GM23248 (cell line): ENCODE measurements around the gene ANKRD13C. TPM values are rescaled to one million over a fixed set of nuclear protein-coding genes. Genes with fewer than 3 reads are reported as not detected.
A peak's percentile ranks its signal among the peaks of the same experiment; 100 is the strongest.

Experiments used
- DNase-seq: peaks from one replicate; pipeline ENCODE4 v3.0.0-alpha.2; 2015
- H2AFZ ChIP-seq: fragments of 200-600 bp; sonication (generic); 2 replicates; pipeline ENCODE4 v1.6.1; 2016; ENCODE audit warnings: antibody characterized with exemption
- H3F3A ChIP-seq: fragments of 200-600 bp; sonication (generic); 2 replicates; pipeline ENCODE4 v1.6.1; 2016; ENCODE audit warnings: mild to moderate bottlenecking, antibody characterized with exemption, mixed run types; ENCODE audit not compliant: insufficient read depth
- H3K27ac ChIP-seq: fragments of 200-600 bp; sonication (generic); 2 replicates; pipeline ENCODE4 v1.5.1; 2016; ENCODE audit warnings: mild to moderate bottlenecking
- H3K27me3 ChIP-seq: fragments of 200-600 bp; sonication (generic); replicated peaks from 2 replicates; pipeline ENCODE4 v1.6.1; 2016; ENCODE audit warnings: mild to moderate bottlenecking; ENCODE audit not compliant: insufficient read depth
- H3K36me3 ChIP-seq: fragments of 200-600 bp; sonication (generic); 2 replicates; pipeline ENCODE4 v1.6.1; 2016; ENCODE audit warnings: low read depth, mild to moderate bottlenecking
- H3K4me1 ChIP-seq: fragments of 200-600 bp; sonication (generic); 2 replicates; pipeline ENCODE4 v1.6.1; 2016; ENCODE audit warnings: mild to moderate bottlenecking; ENCODE audit not compliant: insufficient read depth
- H3K4me2 ChIP-seq: fragments of 200-600 bp; sonication (generic); one replicate; pipeline ENCODE4 v1.6.1; 2016; ENCODE audit warnings: mild to moderate bottlenecking; ENCODE audit not compliant: unreplicated experiment
- H3K4me3 ChIP-seq: fragments of 200-600 bp; sonication (generic); 2 replicates; pipeline ENCODE4 v1.5.1; 2016; ENCODE audit warnings: mild to moderate bottlenecking
- H3K79me2 ChIP-seq: fragments of 200-600 bp; sonication (generic); 2 replicates; pipeline ENCODE4 v1.6.1; 2016; ENCODE audit warnings: mild to moderate bottlenecking; ENCODE audit not compliant: insufficient read depth
- H3K9ac ChIP-seq: fragments of 200-600 bp; sonication (generic); 2 replicates; pipeline ENCODE4 v1.6.1; 2016; ENCODE audit warnings: mild to moderate bottlenecking
- H3K9me2 ChIP-seq: fragments of 200-600 bp; sonication (generic); 2 replicates; pipeline ENCODE4 v1.6.1; 2016; ENCODE audit warnings: mixed run types, mild to moderate bottlenecking, moderate library complexity; ENCODE audit not compliant: insufficient read depth
- H3K9me3 ChIP-seq: fragments of 200-600 bp; sonication (generic); one replicate; pipeline ENCODE4 v1.6.1; 2017; ENCODE audit warnings: low read depth
- H4K20me1 ChIP-seq: fragments of 200-600 bp; sonication (generic); 2 replicates; pipeline ENCODE4 v1.6.0; 2016; ENCODE audit not compliant: insufficient read depth
- EZH2 ChIP-seq: fragments of 200-600 bp; sonication (generic); IDR thresholded peaks from 2 replicates; pipeline ENCODE4 v1.6.1; 2018; ENCODE audit warnings: antibody characterized with exemption, mild to moderate bottlenecking; ENCODE audit not compliant: insufficient read depth, poor library complexity, severe bottlenecking
- EZH2phosphoT487 ChIP-seq: fragments of 200-600 bp; sonication (generic); IDR thresholded peaks from 2 replicates; pipeline ENCODE4 v1.6.1; 2018; ENCODE audit warnings: antibody characterized with exemption, moderate library complexity, mild to moderate bottlenecking, low read depth; ENCODE audit not compliant: insufficient read depth
- WGBS, 2 experiments: methylation state at CpG; one replicate each; pipeline ENCODE4 v1.1.6; 2015 to 2017; ENCODE audit warnings: low lambda C conversion rate in 2 of 2, low coverage in 1 of 2; ENCODE audit errors: missing lambda C conversion rate in 2 of 2; 5-methylcytosine and 5-hydroxymethylcytosine counted together
- in situ Hi-C: fragments of 300-500 bp; cut with MboI; formaldehyde crosslinking; loops from 2 replicates; pipeline ENCODE4 v1.15.0; 2020
- polyA plus RNA-seq: library from polyadenylated mRNA; unstranded; fragments of >200 nt; fragmentation: Nextera tagmentation; extraction: Ambion mirVana; gene quantifications from 2 replicates; pipeline ENCODE4 v1.2.1, GENCODE V29; 2016
- total RNA-seq: library from RNA; depleted of rRNA; stranded (reverse); fragments of >200 nt; shearing (Covaris generic); gene quantifications from 2 replicates; pipeline ENCODE4 v1.2.3, GENCODE V29; 2014; rRNA removed

Gene ANKRD13C
- total and polyA plus RNA-seq, 2 experiments from 2014 or later: 28.6 to 33.4 TPM

DNA sequence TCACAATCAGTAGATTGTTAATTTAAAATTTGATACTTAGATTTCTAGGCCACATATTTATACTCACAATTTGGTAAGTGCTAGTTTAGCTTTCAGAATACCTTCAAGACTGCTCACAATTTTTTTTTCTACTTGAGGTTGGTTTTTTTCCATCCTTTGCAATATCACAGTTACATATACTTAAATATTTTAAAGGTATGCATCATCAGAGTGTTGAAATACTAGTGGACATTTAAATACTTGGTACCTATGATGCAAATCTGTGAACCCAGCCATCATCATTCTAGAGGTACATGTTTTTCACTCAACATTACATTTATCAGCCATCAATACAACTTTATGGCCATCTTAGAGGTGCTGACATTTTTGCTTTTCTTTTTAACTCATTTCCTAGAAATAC is 143.0 kb downstream of the ANKRD13C start:
- DNase-seq: peak; percentile 51
- peak overlapping the region; percentile 65 for H3K4me2 ChIP-seq
- peaks cover 5% of the 10 kb centered on the region; the same call in 1 of the 2 replicates for H3K36me3 ChIP-seq
- H2AFZ ChIP-seq: no peak overlapping the region
- peak overlapping the region; percentile 42; the same call in 1 of the 2 replicates for H3K27ac ChIP-seq
- peaks cover 14% of the 10 kb centered on the region for H3F3A ChIP-seq
- peak overlapping the region; percentile 52 for H3K4me3 ChIP-seq
- peaks cover 4% of the 10 kb centered on the region; the same call in 1 of the 2 replicates for H4K20me1 ChIP-seq
- H3K4me1 ChIP-seq: peaks cover 52% of the 10 kb centered on the region
- in situ Hi-C loops: no loop called here
- H3K79me2 ChIP-seq: peaks cover 100% of the 10 kb centered on the region
- H3K9me3 ChIP-seq: no peaks in the 10 kb centered on the region
- no peak for TF ChIP-seq EZH2
- TF ChIP-seq EZH2phosphoT487: no peak
- H3K9ac ChIP-seq: peak overlapping the region; percentile 41
- no peaks in the 10 kb centered on the region for H3K27me3 ChIP-seq
- no peaks in the 10 kb centered on the region for H3K9me2 ChIP-seq

DNA sequence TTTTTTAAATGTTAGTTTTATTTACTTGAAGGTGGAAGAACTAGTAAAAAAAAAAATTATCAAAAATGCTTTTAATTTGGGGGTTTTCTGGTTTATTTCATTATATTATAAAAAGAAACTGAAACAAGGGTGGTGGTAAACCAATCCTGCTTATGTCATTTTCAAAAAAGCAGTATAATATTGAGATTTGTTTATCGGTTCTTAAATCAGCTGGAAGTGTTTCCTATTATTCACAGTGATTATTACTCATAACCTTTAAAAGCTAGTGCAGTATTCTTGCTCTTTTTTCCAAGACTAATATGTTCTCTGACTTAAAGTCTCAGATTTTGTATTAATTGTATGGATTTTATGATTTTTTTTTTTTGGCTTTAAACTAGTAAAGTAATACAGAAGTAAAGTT is 143.7 kb downstream of the ANKRD13C start:
- H3K4me1 ChIP-seq: peaks cover 52% of the 10 kb centered on the region
- WGBS, 2 experiments: 4 to 10% methylated on average over 1 of the region's 1 CpG
- peaks cover 2% of the 10 kb centered on the region; the same call in 1 of the 2 replicates for H3K36me3 ChIP-seq
- TF ChIP-seq EZH2 (no peak), EZH2phosphoT487 (no peak)
- H3K9ac ChIP-seq: peak overlapping the region; percentile 41
- peaks cover 4% of the 10 kb centered on the region; the same call in 1 of the 2 replicates for H4K20me1 ChIP-seq
- peak overlapping the region; percentile 65 for H3K4me2 ChIP-seq
- H3K4me3 ChIP-seq: peak overlapping the region; percentile 52
- peaks cover 100% of the 10 kb centered on the region for H3K79me2 ChIP-seq
- no peaks in the 10 kb centered on the region for H3K9me2 ChIP-seq
- no peaks in the 10 kb centered on the region for H3K27me3 ChIP-seq
- DNase-seq: peak; percentile 65
- peak overlapping the region; percentile 42 for H3K27ac ChIP-seq
- H3K9me3 ChIP-seq: no peaks in the 10 kb centered on the region
- H3F3A ChIP-seq: peaks cover 22% of the 10 kb centered on the region
- no peak overlapping the region for H2AFZ ChIP-seq
- in situ Hi-C loops: no loop called here

Other genes with a start within 250 kb of the ANKRD13C start
- 18.8 and 24.1 TPM in 2 replicates for gene LRRC40, start 149.1 kb downstream of the ANKRD13C start, total RNA-seq
- gene LRRC40, start 149.1 kb downstream of the ANKRD13C start, polyA plus RNA-seq: 15.7 and 16.4 TPM in 2 replicates
- 110 and 122 TPM in 2 replicates for gene SRSF11, start 133.3 kb downstream of the ANKRD13C start, total RNA-seq
- gene SRSF11, start 133.3 kb downstream of the ANKRD13C start, polyA plus RNA-seq: 134 and 157 TPM in 2 replicates
- gene CTH, start 56.5 kb upstream of the ANKRD13C start, total RNA-seq: 14.9 and 20.6 TPM in 2 replicates
- gene CTH, start 56.5 kb upstream of the ANKRD13C start, polyA plus RNA-seq: 27.1 and 28.9 TPM in 2 replicates